HG03460 (cell line): Measurements from ENCODE around the gene RHBDL1.

Experiments
- ATAC-seq: cut with Tn5 transposase; IDR thresholded peaks from one replicate; pipeline ENCODE4 v1.9.1; 2021; ENCODE audit not compliant: unreplicated experiment

RHBDL1 gene

DNA sequence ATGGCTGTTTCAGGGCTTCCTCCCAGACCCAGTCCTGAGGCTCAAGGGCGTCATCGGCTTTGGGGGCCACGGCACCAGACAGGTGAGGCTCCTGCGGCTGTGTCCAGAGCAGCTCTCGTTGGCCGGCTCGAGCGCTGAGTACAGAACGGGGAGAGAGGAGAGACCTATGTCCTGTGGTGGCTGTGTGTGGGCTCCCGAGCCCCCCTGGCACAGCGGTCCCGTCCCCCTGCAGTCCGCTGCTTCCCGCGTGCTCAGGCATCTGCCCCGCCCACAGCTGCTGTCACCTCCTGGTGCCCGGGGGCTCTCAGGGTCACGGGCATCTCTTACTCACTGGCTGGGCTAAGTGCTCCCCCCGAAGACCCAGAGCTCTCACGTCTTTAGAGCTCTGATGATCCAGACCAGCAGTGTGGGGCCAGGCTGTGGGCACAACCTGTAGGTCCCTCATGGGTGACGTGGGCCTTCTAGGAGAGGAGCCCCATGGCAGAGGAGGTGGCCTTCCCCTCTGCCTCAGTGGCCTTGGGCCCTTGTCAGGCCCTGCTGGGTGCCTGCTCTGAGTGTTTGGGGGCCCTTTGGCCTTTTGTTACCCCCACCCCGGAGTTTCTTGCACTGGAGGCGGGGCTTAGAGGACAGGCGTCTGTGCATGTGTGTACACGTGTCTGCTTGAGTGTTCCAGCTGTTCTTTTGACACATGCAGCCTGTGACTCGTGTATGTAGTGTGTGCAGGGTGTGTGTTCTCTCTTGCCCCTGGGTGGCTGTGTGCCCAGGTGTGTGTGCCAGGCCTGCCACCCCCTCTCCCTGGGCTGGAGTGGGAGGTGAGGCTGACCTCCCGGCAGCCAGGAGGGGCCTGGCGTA, 22.8 kb upstream of the RHBDL1 start:
- ATAC-seq, result no peak

DNA sequence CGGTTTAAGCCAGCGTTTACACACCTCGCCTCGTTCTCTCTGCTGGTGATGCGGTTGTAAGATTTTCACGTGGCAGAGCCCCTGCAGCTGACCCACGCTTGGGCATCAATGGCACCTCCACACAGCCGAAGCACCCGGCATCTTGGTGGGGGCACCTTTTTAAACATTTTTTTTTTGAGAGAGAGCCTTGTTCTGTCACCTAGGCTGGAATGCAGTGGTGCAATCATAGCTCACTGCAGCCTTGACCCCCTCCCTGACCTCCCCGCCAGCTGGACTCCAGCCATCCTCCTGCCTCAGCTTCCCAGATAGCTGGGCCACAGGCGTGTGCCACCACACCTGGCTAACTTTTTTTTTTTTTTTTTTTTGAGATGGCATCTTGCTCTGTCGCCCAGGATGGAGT, 21.4 kb upstream of the RHBDL1 start:
- ATAC-seq, result no peak

- ATAC-seq, result no peak
Observed at GRCh38 chr16:657487-657886, 18.0 kb upstream of the RHBDL1 start.

GRCh38 chr16:658679-659571, 16.5 kb upstream of the RHBDL1 start:
- ATAC-seq, result no peak

- ATAC-seq, result no peak
Observed at GRCh38 chr16:659618-660017, 15.9 kb upstream of the RHBDL1 start.

DNA sequence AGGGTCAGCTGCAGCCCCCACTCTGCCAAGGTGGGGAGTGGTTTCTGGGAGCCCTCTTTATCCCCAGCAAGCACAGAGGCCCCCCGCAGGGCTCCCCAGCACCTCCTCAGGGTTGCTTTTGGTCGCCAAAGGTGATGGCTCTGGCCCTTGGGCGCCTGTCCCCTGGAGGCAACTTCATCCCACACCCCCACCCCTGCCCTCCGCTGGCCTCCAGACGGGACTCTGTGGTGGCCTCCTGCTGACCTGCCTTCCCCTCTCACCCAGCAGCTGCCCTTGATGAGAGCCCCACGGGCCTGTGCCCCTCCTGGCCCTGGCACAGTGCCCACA, 15.4 kb upstream of the RHBDL1 start:
- no peak for ATAC-seq

DNA sequence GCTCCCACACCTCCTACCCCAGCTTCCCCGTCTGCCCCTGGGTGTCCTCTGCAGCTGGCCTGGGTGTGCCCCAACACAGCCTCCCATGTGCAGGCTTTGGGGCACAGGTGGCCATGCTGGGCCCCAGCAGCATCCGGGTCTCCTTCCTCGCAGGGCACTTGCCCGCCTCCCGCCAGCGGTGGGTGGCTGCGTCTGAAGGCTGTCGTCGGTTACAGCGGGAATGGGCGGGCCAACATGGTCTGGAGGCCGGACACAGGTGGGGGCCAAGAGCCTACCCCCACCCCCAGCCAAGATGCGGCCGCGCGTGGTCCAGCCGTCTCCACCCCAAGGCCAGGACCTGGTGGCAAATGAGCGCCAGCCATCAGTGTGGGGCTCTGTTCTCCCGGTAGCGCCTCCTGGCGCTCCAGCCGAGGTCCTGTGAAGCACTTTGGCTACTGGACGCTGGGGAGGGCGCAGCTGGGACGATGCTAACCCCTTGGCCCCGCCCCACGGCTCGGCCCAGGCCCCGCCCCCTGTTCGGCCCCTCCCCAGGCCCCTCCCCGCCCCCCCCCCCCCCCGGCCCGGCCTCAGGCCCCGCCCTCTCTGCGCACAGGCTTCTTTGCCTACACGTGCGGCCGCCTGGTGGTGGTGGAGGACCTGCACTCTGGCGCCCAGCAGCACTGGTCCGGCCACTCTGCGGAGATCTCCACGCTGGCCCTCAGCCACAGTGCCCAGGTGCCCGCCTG, 14.8 kb upstream of the RHBDL1 start:
- ATAC-seq, result peak; percentile 54

GRCh38 chr16:661184-661821, 14.2 kb upstream of the RHBDL1 start:
- ATAC-seq, result no peak

DNA sequence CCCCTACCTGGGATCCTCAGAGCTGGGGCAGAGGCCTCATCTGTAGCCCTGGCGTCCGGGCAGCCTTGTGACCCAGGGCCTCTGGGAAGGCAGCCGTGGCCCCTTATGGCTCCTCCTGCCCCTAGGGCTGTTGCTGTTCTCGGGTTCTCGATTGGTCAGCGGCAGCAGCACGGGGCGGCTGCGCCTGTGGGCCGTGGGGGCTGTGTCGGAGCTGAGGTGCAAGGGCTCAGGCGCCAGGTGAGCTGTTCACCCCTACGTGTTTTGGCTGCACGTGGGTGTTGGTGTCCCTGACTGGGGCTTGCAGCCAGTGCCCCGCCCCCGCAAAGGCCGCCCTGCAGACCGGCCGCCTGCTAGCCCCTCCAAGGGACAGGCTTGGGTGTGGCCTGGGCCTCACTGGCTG, 13.4 kb upstream of the RHBDL1 start:
- ATAC-seq, result no peak

DNA sequence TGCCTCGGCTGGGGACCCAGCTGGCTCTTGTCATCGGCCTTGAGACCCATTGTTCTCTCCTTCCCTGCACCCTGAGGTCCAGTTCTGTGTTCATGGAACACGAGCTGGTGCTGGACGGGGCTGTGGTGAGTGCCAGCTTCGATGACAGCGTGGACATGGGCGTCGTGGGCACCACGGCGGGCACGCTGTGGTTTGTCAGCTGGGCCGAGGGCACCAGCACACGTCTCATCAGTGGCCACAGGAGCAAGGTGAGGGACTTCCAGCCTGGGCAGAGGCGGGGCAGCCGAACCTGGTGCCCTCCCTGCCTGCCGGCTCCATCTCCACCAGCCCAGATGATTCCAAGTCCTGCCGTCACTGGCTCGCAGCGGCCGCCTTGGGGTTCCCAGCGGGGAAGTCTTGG, 12.9 kb upstream of the RHBDL1 start:
- ATAC-seq, result no peak

- ATAC-seq, result no peak
Observed at GRCh38 chr16:666572-666971, 8.9 kb upstream of the RHBDL1 start.

DNA sequence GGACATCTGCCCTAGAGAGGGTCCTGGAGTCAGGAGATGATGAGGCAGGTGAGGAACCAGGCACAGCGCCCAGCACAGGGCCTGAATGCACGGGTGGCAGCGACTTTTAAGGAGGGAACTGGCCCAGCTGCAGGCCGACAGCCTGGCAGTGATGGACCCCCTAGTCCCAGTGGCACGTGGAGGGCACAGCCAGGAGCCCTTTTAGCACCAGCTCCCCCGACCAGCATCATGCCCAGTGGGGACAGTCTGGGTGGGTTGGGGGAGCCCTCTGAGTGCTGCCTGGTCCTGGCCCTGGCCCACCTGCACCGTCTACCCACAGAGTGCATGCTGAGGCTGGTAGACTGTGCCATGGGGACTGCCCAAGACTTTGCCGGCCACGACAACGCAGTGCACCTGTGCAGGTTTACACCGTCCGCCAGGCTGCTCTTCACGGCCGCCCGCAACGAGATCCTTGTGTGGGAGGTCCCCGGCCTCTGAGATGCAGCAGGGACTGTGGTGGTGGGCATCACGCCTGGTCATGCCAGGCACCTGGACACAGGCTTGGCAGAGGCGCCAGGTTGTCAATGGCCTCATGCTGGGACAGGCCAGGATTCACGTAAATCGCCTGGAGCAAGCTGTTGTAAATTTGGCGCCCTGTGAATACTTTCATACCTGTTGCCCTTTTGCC, 8.2 kb upstream of the RHBDL1 start:
- ATAC-seq, result no peak

GRCh38 chr16:667780-668518, 7.5 kb upstream of the RHBDL1 start, which contains the start of gene RHOT2:
Gene RHOT2 (plus strand): TSS chr16:668132. CDS start chr16:668200, 68 bp downstream.
- peak; percentile 83 for ATAC-seq

DNA sequence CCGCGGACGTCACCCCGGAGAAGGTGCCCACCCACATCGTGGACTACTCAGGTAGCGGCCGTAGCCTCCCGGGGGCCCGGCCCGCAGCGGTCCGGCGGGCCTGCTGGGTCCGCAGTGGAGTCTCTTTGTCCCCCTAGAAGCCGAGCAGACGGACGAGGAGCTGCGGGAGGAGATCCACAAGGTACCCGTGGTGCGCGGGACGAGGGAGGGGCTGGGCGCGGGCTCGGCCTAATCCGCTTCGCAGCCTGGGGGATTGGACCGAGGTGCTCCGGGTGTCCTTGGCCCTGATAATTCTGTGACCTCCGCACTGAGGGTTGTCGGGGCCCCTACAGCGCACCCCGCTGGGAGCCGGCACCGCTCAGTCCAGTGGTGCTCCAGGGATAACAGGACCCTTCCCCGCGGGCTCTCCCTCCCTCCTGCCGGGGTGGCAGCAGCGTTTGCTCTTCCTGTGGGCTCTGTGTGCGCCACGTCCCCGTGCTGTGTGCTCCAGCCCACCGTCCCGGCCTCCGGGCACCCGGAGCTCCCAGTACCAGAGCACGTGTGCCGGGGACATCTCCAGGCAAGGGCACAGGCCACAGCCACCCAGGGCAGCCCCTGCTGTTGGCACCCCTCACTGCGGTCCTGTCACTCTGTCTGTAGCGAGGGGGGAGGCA, 6.8 kb upstream of the RHBDL1 start:
- no peak for ATAC-seq

GRCh38 chr16:669666-670065, 5.8 kb upstream of the RHBDL1 start:
- ATAC-seq, result no peak

DNA sequence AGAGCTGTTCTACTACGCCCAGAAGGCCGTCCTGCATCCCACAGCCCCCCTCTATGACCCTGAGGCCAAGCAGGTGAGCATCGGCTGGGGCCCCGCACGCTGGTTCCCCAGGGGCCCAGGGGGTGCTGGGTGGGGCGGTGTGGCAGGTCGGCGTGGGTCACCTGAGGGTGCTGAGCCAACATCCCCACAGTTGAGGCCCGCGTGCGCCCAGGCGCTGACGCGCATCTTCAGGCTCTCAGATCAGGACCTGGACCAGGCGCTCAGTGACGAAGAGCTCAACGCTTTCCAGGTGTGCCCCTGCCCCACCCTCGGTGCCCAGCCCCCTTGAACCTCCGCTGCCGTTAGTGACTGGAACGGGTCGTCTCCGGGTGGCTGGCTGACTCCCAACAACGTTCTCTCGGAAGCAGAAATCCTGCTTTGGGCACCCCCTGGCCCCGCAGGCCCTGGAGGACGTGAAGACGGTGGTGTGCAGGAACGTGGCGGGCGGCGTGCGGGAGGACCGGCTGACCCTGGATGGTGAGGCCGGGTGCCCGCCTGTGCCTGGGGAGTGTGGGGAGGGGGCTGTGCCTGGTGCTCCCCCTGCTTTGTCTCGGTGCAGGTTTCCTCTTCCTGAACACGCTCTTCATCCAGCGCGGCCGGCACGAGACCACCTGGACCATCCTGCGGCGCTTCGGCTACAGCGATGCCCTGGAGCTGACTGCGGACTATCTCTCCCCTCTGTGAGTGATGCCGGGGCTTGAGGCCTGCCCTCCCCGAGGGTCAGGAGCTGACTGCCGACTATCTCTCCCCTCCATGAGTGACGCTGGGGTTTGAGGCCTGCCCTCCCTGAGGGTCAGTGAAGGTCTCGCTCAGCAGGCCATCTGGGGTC, 4.8 kb upstream of the RHBDL1 start:
- no peak for ATAC-seq

DNA sequence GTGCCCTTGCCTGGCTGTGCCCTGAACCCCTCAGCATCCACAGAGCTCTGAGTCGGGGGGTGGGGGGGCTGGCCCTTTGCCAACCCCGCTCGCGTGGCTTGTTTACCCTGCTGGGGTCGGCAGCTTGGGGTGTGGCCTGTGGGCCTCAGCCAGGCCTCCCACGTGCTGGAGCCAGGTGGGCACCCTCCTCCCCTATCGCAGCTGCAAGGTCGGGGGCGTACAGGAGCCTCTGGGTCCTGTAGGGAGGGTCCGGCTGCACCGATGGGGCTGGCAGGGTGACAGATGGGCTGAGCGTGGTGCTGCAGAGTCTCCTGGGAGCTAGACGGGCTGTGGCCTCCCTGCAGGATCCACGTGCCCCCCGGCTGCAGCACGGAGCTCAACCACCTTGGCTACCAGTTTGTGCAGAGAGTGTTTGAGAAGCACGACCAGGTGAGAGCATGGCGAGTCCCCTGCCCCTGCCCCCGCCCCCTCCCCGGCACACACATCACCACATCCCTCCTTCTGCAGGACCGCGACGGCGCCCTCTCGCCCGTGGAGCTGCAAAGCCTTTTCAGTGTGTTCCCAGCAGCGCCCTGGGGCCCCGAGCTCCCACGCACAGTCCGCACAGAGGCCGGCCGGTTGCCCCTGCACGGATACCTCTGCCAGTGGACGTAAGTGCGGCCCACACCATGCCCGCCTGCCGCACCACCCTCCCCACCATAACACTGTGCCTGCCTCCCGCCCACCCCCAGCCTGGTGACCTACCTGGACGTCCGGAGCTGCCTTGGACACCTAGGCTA, 3.9 kb upstream of the RHBDL1 start:
- no peak for ATAC-seq

DNA sequence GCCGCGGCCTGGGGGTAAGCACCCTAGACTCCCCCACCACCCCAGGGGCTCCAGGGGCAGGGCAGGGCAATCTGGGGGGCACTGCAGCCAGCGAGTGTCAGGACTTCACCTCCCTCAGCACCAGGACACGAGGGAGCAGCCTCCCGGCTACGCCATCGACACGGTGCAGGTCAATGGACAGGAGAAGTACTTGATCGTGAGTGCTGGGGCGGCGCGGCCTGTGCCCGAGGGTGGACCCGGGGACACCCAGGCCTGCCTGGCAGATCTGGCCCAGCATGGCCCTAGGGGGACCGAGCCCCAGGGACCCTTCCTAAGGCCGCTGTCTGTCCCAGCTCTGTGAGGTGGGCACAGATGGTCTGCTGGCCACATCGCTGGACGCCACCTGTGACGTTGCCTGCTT, 3.1 kb upstream of the RHBDL1 start:
- no peak for ATAC-seq
